GM23338 (cell line): Measurements from ENCODE around the gene BCR.

ENCODE experiments used
- CREB1 ChIP-seq: fragments of 250-450 bp; sonication (Bioruptor Pico); IDR thresholded peaks from 2 replicates; pipeline ENCODE4 v1.5.0; 2020; ENCODE audit warnings: low read depth, mild to moderate bottlenecking, moderate library complexity
- CTCF ChIP-seq, 2 experiments: fragments of 200-600 bp in 1 of 2; sonication (generic) in 1 of 2; conservative IDR thresholded peaks; 2 replicates each; pipeline versions ENCODE4 v1.5.1 to v1.6.1; 2016 to 2017; ENCODE audit warnings: antibody characterized with exemption in 2 of 2, low read depth in 2 of 2, mild to moderate bottlenecking in 2 of 2, moderate library complexity in 1 of 2
- EZH2 ChIP-seq: fragments of 200-600 bp; sonication (generic); IDR thresholded peaks from one replicate; pipeline ENCODE4 v1.8.0; 2017; ENCODE audit warnings: antibody characterized with exemption, mild to moderate bottlenecking, low read depth; ENCODE audit not compliant: unreplicated experiment
- EZH2phosphoT487 ChIP-seq: fragments of 200-600 bp; sonication (generic); IDR thresholded peaks from one replicate; pipeline ENCODE4 v1.8.1; 2018; ENCODE audit warnings: antibody characterized with exemption; ENCODE audit not compliant: unreplicated experiment
- JUNB ChIP-seq: IDR thresholded peaks from one replicate; pipeline ENCODE4 v1.6.1; 2016; ENCODE audit warnings: antibody characterized with exemption; ENCODE audit not compliant: unreplicated experiment
- NANOG ChIP-seq: IDR thresholded peaks from 2 replicates; pipeline ENCODE4 v1.6.1; 2016; ENCODE audit warnings: antibody characterized with exemption, borderline replicate concordance
- POLR2AphosphoS5 ChIP-seq: IDR thresholded peaks from 2 replicates; pipeline ENCODE4 v1.6.1; 2016; ENCODE audit warnings: antibody characterized with exemption, low read depth
- STAT1 ChIP-seq: IDR thresholded peaks from one replicate; pipeline ENCODE4 v1.6.1; 2016; ENCODE audit warnings: antibody characterized with exemption; ENCODE audit not compliant: unreplicated experiment
- ZNF331 ChIP-seq: fragments of 250-450 bp; sonication (Bioruptor Pico); IDR thresholded peaks from 2 replicates; pipeline ENCODE4 v1.5.0; 2020; ENCODE audit warnings: low read depth, mild to moderate bottlenecking, moderate library complexity
- TF ChIP-seq, protein P1 (sequence below): IDR thresholded peaks from one replicate; pipeline ENCODE4 v1.6.1; 2018; ENCODE audit warnings: antibody characterized with exemption; ENCODE audit not compliant: unreplicated experiment

GRCh38 chr22:23179381-23180299 lies 669 bp upstream of the BCR start:
- TF ChIP-seq CTCF (conservative IDR thresholded peaks at IDR 0.05; ENCODE audit: low read depth in 2 of 2) (no peak), EZH2 (no peak), EZH2phosphoT487 (no peak), CREB1 (CRISPR knock-in tag) (no peak), NANOG (no peak), POLR2AphosphoS5 (no peak), STAT1 (no peak), ZNF331 (CRISPR knock-in tag) (no peak), JUNB (no peak)
- TF ChIP-seq, protein P1, sequence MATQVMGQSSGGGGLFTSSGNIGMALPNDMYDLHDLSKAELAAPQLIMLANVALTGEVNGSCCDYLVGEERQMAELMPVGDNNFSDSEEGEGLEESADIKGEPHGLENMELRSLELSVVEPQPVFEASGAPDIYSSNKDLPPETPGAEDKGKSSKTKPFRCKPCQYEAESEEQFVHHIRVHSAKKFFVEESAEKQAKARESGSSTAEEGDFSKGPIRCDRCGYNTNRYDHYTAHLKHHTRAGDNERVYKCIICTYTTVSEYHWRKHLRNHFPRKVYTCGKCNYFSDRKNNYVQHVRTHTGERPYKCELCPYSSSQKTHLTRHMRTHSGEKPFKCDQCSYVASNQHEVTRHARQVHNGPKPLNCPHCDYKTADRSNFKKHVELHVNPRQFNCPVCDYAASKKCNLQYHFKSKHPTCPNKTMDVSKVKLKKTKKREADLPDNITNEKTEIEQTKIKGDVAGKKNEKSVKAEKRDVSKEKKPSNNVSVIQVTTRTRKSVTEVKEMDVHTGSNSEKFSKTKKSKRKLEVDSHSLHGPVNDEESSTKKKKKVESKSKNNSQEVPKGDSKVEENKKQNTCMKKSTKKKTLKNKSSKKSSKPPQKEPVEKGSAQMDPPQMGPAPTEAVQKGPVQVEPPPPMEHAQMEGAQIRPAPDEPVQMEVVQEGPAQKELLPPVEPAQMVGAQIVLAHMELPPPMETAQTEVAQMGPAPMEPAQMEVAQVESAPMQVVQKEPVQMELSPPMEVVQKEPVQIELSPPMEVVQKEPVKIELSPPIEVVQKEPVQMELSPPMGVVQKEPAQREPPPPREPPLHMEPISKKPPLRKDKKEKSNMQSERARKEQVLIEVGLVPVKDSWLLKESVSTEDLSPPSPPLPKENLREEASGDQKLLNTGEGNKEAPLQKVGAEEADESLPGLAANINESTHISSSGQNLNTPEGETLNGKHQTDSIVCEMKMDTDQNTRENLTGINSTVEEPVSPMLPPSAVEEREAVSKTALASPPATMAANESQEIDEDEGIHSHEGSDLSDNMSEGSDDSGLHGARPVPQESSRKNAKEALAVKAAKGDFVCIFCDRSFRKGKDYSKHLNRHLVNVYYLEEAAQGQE, result no peak
